ENCODE results near the gene CLIP4. TPM values are rescaled to one million over a fixed set of nuclear protein-coding genes. Genes with fewer than 3 reads are reported as not detected.

The CLIP4 gene
- total and polyA plus RNA-seq, 4 donors, result 15.1 to 30.1 (median 23.1) TPM

DNA sequence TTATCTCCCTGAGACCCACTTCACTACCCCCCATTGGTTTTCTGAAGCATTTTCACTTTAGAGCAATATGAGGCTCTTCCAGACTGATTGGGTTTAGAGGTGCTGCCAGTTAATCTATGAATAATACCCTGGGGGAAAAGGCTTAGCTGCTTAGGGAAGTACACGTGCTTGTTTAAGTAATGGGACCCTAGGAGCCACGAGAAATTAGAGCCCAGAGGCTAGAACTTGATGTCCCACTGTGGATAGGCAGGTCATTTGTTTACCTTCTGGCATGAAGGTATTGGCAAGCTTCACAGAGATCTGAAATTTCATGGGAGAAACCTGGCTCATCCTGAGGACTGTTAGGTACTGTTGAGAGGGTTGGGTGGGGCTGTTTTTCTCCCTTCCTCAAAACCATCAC is 59.7 kb downstream of the CLIP4 start:
- WGBS, 2 donors, result 59 to 71% methylated on average over 2 of the region's 2 CpGs
- H3K4me3 ChIP-seq, result no peak overlapping the region
- H3K9ac ChIP-seq (ENCODE audit: insufficient read depth in 1 of 2, low read length in 2 of 2), result no peak overlapping the region
- H3K36me3 ChIP-seq (ENCODE audit: control insufficient read depth in 4 of 4, insufficient read depth in 4 of 4, low read length in 4 of 4), result peaks cover 0 to 9% (median 3%) of the 10 kb centered on the region in 4 donors
- no peak overlapping the region for H3K27ac ChIP-seq (ENCODE audit: low read depth in 1 of 2, low read length in 1 of 2)
- TF ChIP-seq, protein P1, sequence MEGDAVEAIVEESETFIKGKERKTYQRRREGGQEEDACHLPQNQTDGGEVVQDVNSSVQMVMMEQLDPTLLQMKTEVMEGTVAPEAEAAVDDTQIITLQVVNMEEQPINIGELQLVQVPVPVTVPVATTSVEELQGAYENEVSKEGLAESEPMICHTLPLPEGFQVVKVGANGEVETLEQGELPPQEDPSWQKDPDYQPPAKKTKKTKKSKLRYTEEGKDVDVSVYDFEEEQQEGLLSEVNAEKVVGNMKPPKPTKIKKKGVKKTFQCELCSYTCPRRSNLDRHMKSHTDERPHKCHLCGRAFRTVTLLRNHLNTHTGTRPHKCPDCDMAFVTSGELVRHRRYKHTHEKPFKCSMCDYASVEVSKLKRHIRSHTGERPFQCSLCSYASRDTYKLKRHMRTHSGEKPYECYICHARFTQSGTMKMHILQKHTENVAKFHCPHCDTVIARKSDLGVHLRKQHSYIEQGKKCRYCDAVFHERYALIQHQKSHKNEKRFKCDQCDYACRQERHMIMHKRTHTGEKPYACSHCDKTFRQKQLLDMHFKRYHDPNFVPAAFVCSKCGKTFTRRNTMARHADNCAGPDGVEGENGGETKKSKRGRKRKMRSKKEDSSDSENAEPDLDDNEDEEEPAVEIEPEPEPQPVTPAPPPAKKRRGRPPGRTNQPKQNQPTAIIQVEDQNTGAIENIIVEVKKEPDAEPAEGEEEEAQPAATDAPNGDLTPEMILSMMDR (IDR thresholded peaks at IDR 0.05; ENCODE audit: control extremely low read depth, extremely low read depth), result no peak
- no peaks in the 10 kb centered on the region for H3K9me3 ChIP-seq (ENCODE audit: control insufficient read depth in 4 of 4, insufficient read depth in 3 of 4, low read length in 3 of 4)
- no peaks in the 10 kb centered on the region for H3K27me3 ChIP-seq (ENCODE audit: control insufficient read depth in 3 of 3, insufficient read depth in 3 of 3, low read length in 2 of 3)
- ATAC-seq (ENCODE audit: insufficient read depth, low FRiP score) (no peak), DNase-seq (no peak)
- H3K4me1 ChIP-seq (ENCODE audit: control insufficient read depth in 5 of 5, insufficient read depth in 5 of 5, low read length in 5 of 5), result no peaks in the 10 kb centered on the region

GRCh38 chr2:29175338-29175737 is 60.1 kb downstream of the CLIP4 start:
- H3K27me3 ChIP-seq (ENCODE audit: control insufficient read depth in 3 of 3, insufficient read depth in 3 of 3, low read length in 2 of 3), result no peaks in the 10 kb centered on the region
- 91 to 95% methylated on average over 3 of the region's 3 CpGs for WGBS, 2 donors
- ATAC-seq (ENCODE audit: insufficient read depth, low FRiP score), result no peak
- no peaks in the 10 kb centered on the region for H3K9me3 ChIP-seq (ENCODE audit: control insufficient read depth in 4 of 4, insufficient read depth in 3 of 4, low read length in 3 of 4)
- no peak overlapping the region for H3K4me3 ChIP-seq
- TF ChIP-seq, protein P1 (IDR thresholded peaks at IDR 0.05; ENCODE audit: control extremely low read depth, extremely low read depth), result no peak
- no peaks in the 10 kb centered on the region for H3K4me1 ChIP-seq (ENCODE audit: control insufficient read depth in 5 of 5, insufficient read depth in 5 of 5, low read length in 5 of 5)
- no peak overlapping the region for H3K27ac ChIP-seq (ENCODE audit: low read depth in 1 of 2, low read length in 1 of 2)
- H3K9ac ChIP-seq (ENCODE audit: insufficient read depth in 1 of 2, low read length in 2 of 2), result no peak overlapping the region
- DNase-seq, result no peak
- peaks cover 0 to 9% (median 4%) of the 10 kb centered on the region in 4 donors for H3K36me3 ChIP-seq (ENCODE audit: control insufficient read depth in 4 of 4, insufficient read depth in 4 of 4, low read length in 4 of 4)

DNA sequence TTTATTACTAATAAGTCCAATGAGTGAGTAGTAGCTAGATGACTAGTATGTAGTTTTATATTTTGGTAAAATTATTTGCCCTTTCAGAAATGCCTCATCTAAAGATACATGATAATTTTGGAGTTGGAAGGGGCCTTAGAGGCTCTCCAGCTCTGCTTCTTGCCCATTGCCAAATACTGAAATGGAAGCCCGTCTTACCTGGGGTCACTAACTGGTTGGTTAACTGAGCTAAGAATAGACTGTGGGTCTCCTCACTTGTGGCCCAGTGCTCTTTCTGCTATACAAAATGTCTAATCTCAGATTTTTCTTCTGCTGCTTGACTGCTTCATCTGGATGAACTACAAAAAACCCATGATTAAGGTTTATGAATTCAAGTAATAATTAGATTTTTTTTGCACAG is 67.1 kb downstream of the CLIP4 start:
- DNase-seq, result no peak
- TF ChIP-seq, protein P1 (IDR thresholded peaks at IDR 0.05; ENCODE audit: control extremely low read depth, extremely low read depth), result no peak
- Histone ChIP-seq H3K4me3 (no peak overlapping the region), H3K9me3 (ENCODE audit: control insufficient read depth in 4 of 4, insufficient read depth in 3 of 4, low read length in 3 of 4) (no peaks in the 10 kb centered on the region), H3K36me3 (ENCODE audit: control insufficient read depth in 4 of 4, insufficient read depth in 4 of 4, low read length in 4 of 4) (peaks cover 0 to 7% (median 3%) of the 10 kb centered on the region in 4 donors), H3K4me1 (ENCODE audit: control insufficient read depth in 5 of 5, insufficient read depth in 5 of 5, low read length in 5 of 5) (no peaks in the 10 kb centered on the region), H3K9ac (ENCODE audit: insufficient read depth in 1 of 2, low read length in 2 of 2) (no peak overlapping the region), H3K27ac (ENCODE audit: low read depth in 1 of 2, low read length in 1 of 2) (no peak overlapping the region), H3K27me3 (ENCODE audit: control insufficient read depth in 3 of 3, insufficient read depth in 3 of 3, low read length in 2 of 3) (no peaks in the 10 kb centered on the region)
- ATAC-seq (ENCODE audit: insufficient read depth, low FRiP score), result no peak
- 85 to 90% methylated on average over 1 of the region's 1 CpG for WGBS, 2 donors

DNA sequence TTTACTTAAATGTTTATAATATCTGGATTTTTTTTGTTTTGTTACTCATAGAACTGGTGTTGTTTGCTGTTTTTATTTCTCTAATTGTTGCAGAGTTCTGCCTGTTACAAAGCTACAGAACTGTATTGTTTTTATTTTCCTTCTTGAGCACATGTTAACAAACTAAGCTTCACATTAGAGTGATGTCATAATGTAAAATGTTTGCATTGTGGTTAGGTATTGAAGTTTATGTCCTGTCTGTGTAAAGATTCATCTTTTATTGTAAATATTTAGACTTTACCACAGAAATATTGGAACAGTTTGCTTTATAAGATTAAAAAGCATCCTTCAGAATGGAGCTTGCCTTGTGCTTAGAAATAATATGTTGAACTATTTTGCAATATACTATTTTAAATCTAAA is 67.7 kb downstream of the CLIP4 start:
- H3K4me3 ChIP-seq, result no peak overlapping the region
- peaks cover 0 to 7% (median 3%) of the 10 kb centered on the region in 4 donors for H3K36me3 ChIP-seq (ENCODE audit: control insufficient read depth in 4 of 4, insufficient read depth in 4 of 4, low read length in 4 of 4)
- no peaks in the 10 kb centered on the region for H3K4me1 ChIP-seq (ENCODE audit: control insufficient read depth in 5 of 5, insufficient read depth in 5 of 5, low read length in 5 of 5)
- H3K9ac ChIP-seq (ENCODE audit: insufficient read depth in 1 of 2, low read length in 2 of 2), result no peak overlapping the region
- H3K9me3 ChIP-seq (ENCODE audit: control insufficient read depth in 4 of 4, insufficient read depth in 3 of 4, low read length in 3 of 4), result no peaks in the 10 kb centered on the region
- no peak for ATAC-seq (ENCODE audit: insufficient read depth, low FRiP score)
- no peaks in the 10 kb centered on the region for H3K27me3 ChIP-seq (ENCODE audit: control insufficient read depth in 3 of 3, insufficient read depth in 3 of 3, low read length in 2 of 3)
- TF ChIP-seq, protein P1 (IDR thresholded peaks at IDR 0.05; ENCODE audit: control extremely low read depth, extremely low read depth), result no peak
- H3K27ac ChIP-seq (ENCODE audit: low read depth in 1 of 2, low read length in 1 of 2), result no peak overlapping the region
- no peak for DNase-seq
